ENCODE measurements around the gene COA8. TPM values are rescaled to one million over a fixed set of nuclear protein-coding genes. Genes with fewer than 3 reads are reported as not detected.

COA8 gene
- total and polyA plus RNA-seq, 10 of the 15 experiments (the other 5 are each of a cell fraction or from before 2014, with no cell fraction given) = 6.1 to 69.5 (median 25.8) TPM

- no peak for TF ChIP-seq CUX1 (IDR thresholded peaks at IDR 0.05; ENCODE audit: insufficient replicate concordance, low read depth, low read length)
- TF ChIP-seq CHD1 (IDR thresholded peaks at IDR 0.05; ENCODE audit: low read depth, low read length) = no peak
- TF ChIP-seq NFYA (IDR thresholded peaks at IDR 0.05; ENCODE audit: borderline replicate concordance, low read depth, low read length) = no peak
- TF ChIP-seq TAF1 (IDR thresholded peaks at IDR 0.05; ENCODE audit: borderline replicate concordance, low read depth, low read length) = no peak
- no peak for TF ChIP-seq STAT3 (IDR thresholded peaks at IDR 0.05; ENCODE audit: low read depth, low read length)
- no peak for TF ChIP-seq ZSCAN29 (IDR thresholded peaks at IDR 0.05)
- TF ChIP-seq NBN (IDR thresholded peaks at IDR 0.05) = no peak
- TF ChIP-seq ZNF384 (IDR thresholded peaks at IDR 0.05; ENCODE audit: borderline replicate concordance, low read depth, low read length) = no peak
- TF ChIP-seq ZNF274 (IDR thresholded peaks at IDR 0.05; ENCODE audit: insufficient read depth, insufficient read length) = no peak
- no peak for TF ChIP-seq NR2C1 (IDR thresholded peaks at IDR 0.05)
- TF ChIP-seq PRDM15 (CRISPR knock-in tag; IDR thresholded peaks at IDR 0.05) = no peak
- no peak for TF ChIP-seq RAD51 (IDR thresholded peaks at IDR 0.05)
- TF ChIP-seq SPI1 (IDR thresholded peaks at IDR 0.05; ENCODE audit: borderline replicate concordance, insufficient read depth, low read depth, low read length) = no peak
- TF ChIP-seq RUNX3 (IDR thresholded peaks at IDR 0.05; ENCODE audit: low read length) = no peak
- peak; percentile 68; the same call in 1 of the 2 replicates for TF ChIP-seq TCF12 (IDR thresholded peaks at IDR 0.05; ENCODE audit: low read depth, low read length)
- TF ChIP-seq E2F8 (IDR thresholded peaks at IDR 0.05; ENCODE audit: low read depth, partially characterized antibody) = no peak
- TF ChIP-seq RCOR1 (conservative IDR thresholded peaks at IDR 0.05; ENCODE audit: low read depth, low read length) = no peak
- TF ChIP-seq POLR2AphosphoS2 (IDR thresholded peaks at IDR 0.05; ENCODE audit: low read depth, low read length) = no peak
- no peak for TF ChIP-seq BACH1 (IDR thresholded peaks at IDR 0.05; ENCODE audit: borderline replicate concordance)
Measured at GRCh38 chr14:103546652-103547454, 15.9 kb upstream of the COA8 start (continued).
